HG03025 (cell line): Measurements from ENCODE around the gene NTF3.
"Not testable (repeated sequence)": the region's sequence is repeated elsewhere in the genome, so short reads cannot be mapped to it uniquely, and the experiment has no call there.

Experiments used
- ATAC-seq: cut with Tn5 transposase; IDR thresholded peaks from one replicate; pipeline ENCODE4 v1.9.1; 2021; ENCODE audit warnings: mild to moderate bottlenecking, moderate library complexity; ENCODE audit not compliant: unreplicated experiment, low FRiP score

The NTF3 gene

DNA sequence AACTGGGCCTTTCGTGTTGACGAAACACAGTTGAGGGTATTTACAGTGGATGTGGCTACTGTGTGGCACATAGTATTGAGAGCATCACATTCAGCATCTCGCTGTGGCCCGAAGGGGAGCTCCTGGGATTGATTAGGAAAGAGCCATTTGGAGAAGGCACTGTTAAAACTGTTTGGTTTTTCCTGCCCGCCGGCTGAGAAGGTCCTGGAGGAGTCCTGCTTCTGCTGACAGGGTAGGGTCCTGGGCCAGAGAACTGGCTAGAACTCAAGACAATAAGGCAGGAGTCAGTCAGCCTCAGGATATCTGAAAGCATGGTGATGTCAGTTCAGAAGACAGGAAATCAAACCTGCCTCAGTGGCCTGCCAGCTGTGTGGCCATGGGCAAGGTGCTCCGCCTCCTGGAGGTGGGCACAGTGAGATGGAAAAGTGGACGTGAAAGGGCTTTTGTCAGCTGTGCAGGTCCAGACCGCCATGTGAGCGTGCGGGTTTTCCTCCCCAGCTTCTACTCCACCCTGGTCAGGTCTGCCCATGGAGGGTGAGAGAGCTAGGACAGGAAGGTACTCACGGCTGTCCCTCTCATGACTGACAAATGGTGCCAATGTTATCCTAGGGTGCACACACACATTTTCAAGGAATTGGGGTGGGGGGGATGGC, 92.3 kb downstream of the NTF3 start:
- ATAC-seq: no peak

DNA sequence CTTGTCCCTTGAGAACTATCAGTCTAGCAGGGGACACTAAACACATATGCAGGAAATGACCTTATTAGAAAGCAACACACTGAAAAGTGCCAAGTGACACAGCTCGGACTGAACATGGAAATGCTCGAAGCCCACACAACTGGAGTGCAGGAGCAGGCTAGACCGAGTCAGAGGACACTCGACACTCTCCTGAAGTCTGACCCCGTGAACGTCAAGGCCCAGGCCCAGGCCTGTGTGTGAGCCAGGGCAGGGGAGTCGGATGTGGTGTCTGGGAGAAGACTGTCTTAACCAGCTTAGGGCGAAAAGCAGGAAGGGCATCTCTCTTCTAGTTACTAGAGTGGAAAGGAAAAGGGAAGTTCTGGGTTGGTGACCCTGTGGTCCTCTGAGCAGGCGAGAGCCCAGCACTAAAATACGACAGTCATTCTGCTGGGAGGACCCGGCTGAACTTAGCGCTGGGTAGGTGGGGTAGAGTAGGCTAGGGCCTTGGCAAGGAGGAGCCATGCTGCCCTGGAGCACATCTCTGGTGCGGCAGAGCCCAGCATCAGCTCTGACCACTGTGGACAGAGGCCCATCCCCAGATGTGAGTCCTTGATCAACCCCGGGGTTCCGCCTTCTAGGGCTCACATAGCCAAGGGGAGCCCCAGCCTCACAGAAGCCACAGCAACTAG, 93.0 kb downstream of the NTF3 start:
- ATAC-seq: no peak

GRCh38 chr12:5525783-5526367, 94.0 kb downstream of the NTF3 start:
- ATAC-seq: no peak

GRCh38 chr12:5533368-5533767, 101.5 kb downstream of the NTF3 start:
- no peak for ATAC-seq

- no peak for ATAC-seq
Measured at GRCh38 chr12:5534426-5535199, 102.7 kb downstream of the NTF3 start.

DNA sequence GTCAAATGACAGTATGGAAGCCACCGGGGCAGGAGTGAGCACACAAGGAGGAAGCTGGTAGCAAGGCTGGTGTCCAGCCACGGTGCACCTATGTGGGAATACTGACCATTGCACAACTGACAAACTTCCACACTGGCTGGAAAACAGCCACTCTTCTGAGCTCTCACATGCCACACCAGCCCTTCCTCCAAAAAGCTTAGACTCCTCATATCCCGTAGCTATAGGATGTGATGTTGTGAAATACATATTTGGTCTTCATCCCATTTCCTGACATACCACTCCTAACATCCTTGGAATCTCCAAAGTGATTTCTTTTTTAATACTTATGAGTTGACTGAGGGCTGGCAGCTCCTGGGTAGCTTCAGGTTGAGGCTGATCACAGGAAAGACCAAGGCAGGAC, 103.6 kb downstream of the NTF3 start:
- ATAC-seq: no peak

DNA sequence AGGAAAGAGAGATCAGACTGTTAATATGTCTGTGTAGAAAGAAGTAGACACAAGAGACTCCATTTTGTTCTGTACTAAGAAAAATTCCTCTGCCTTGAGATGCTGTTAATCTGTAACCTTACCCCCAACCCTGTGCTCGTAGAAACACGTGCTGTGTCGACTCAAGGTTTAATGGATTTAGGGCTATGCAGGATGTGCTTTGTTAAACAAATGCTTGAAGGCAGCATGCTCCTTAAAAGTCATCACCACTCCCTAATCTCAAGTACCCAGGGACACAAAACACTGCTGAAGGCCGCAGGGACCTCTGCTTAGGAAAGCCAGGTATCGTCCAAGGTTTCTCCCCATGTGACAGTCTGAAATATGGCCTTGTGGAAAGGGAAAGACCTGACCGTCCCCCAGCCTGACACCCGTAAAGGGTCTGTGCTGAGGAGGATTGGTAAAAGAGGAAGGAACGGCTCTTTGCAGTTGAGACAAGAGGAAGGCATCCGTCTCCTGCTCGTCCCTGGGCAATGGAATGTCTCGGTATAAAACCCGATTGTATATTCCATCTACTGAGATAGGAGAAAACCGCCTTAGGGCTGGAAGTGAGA, 105.2 kb downstream of the NTF3 start:
- not testable (repeated sequence) for ATAC-seq

- no peak for ATAC-seq
Measured at GRCh38 chr12:5537771-5538170, 105.9 kb downstream of the NTF3 start.
